PC-3 (cell line): ENCODE measurements around the gene SFMBT1. TPM values are rescaled to one million over a fixed set of nuclear protein-coding genes. Genes with fewer than 3 reads are reported as not detected.

Experiments
- ATAC-seq: fragments of 200-7000 bp; cut with Tn5 transposase; 2 replicates; pipeline ENCODE4 v1.9.1; 2020; ENCODE audit warnings: mild to moderate bottlenecking, moderate library complexity
- BruUV-seq: library from RNA; stranded (reverse); fragments of 400-500 nt; replicated peaks from 2 replicates; lab custom pipeline; 2021; lab: Mats Ljungman, UMichigan
- CTCF ChIA-PET: fragments of 300-600 bp; sonication (Branson Sonifier 250); formaldehyde crosslinking; loops from one replicate; lab custom pipeline; 2022; ENCODE audit warnings: antibody characterized with exemption; lab: Charles Lee
- POLR2A ChIA-PET: fragments of 300-600 bp; sonication (Branson Sonifier 250); formaldehyde crosslinking; loops from one replicate; lab custom pipeline; 2022; ENCODE audit warnings: antibody characterized with exemption; ENCODE audit not compliant: unreplicated experiment; lab: Charles Lee
- DNase-seq: peaks from one replicate; pipeline ENCODE4 v3.0.0-alpha.2; 2015
- H2AFZ ChIP-seq: fragments of 300-600 bp; sonication (generic); 2 replicates; pipeline ENCODE4 v1.6.0; 2016; ENCODE audit warnings: antibody characterized with exemption, low read length
- H3F3A ChIP-seq: fragments of 300-600 bp; sonication (generic); one replicate; pipeline ENCODE4 v1.6.0; 2017; ENCODE audit warnings: antibody characterized with exemption, low read length, control low read depth, mild to moderate bottlenecking; ENCODE audit not compliant: unreplicated experiment
- H3K27ac ChIP-seq: fragments of 300-600 bp; sonication (generic); 2 replicates; pipeline ENCODE4 v1.5.1; 2016; ENCODE audit warnings: mild to moderate bottlenecking, low read length
- H3K27me3 ChIP-seq: fragments of 300-600 bp; sonication (generic); 2 replicates; pipeline ENCODE4 v1.6.1; 2016; ENCODE audit warnings: low read length, mixed read lengths
- H3K36me3 ChIP-seq: fragments of 300-600 bp; sonication (generic); 2 replicates; pipeline ENCODE4 v1.6.1; 2016; ENCODE audit warnings: low read depth, mixed run types, low read length, mixed read lengths
- H3K4me1 ChIP-seq: fragments of 300-600 bp; sonication (generic); 2 replicates; pipeline ENCODE4 v1.5.1; 2016; ENCODE audit warnings: low read length; ENCODE audit not compliant: insufficient read depth
- H3K4me2 ChIP-seq: fragments of 300-600 bp; sonication (generic); 2 replicates; pipeline ENCODE4 v1.6.0; 2016; ENCODE audit warnings: low read length
- H3K4me3 ChIP-seq: fragments of 300-600 bp; sonication (generic); 2 replicates; pipeline ENCODE4 v1.5.1; 2016; ENCODE audit warnings: mild to moderate bottlenecking, low read length, mixed read lengths
- H3K79me2 ChIP-seq: fragments of 300-600 bp; sonication (generic); 2 replicates; pipeline ENCODE4 v1.6.1; 2017; ENCODE audit warnings: low read length, mixed read lengths
- H3K9ac ChIP-seq: fragments of 300-600 bp; sonication (generic); 2 replicates; pipeline ENCODE4 v1.6.0; 2016; ENCODE audit warnings: mild to moderate bottlenecking, low read length
- H3K9me2 ChIP-seq: fragments of 300-600 bp; sonication (generic); replicated peaks from 2 replicates; pipeline ENCODE4 v1.6.1; 2016; ENCODE audit warnings: mixed run types, low read length, mixed read lengths
- H3K9me3 ChIP-seq: fragments of 300-600 bp; sonication (generic); 2 replicates; pipeline ENCODE4 v1.6.1; 2016; ENCODE audit warnings: low read length, mixed read lengths
- H4K20me1 ChIP-seq: fragments of 300-600 bp; sonication (generic); 2 replicates; pipeline ENCODE4 v1.6.1; 2016; ENCODE audit warnings: low read length, mixed read lengths
- EZH2 ChIP-seq: fragments of 300-600 bp; sonication (generic); IDR thresholded peaks from one replicate; pipeline ENCODE4 v1.6.1; 2017; ENCODE audit warnings: antibody characterized with exemption, mild to moderate bottlenecking, low read length; ENCODE audit not compliant: unreplicated experiment
- EZH2phosphoT487 ChIP-seq: fragments of 300-600 bp; sonication (generic); IDR thresholded peaks from 2 replicates; pipeline ENCODE4 v1.6.1; 2018; ENCODE audit warnings: mild to moderate bottlenecking, antibody characterized with exemption, low read length, borderline replicate concordance
- intact Hi-C: fragments of 100-400 bp; cut with micrococcal nuclease; formaldehyde crosslinking; loops from 2 replicates; pipeline ENCODE4 v1.9.0; 2023
- total RNA-seq: library from RNA; depleted of rRNA; stranded (reverse); fragments of >200 nt; gene quantifications from 2 replicates; pipeline ENCODE4 v1.2.3, GENCODE V29; 2014
- TF ChIP-seq, protein P1 (sequence below): fragments of 300-600 bp; sonication (generic); conservative IDR thresholded peaks from 2 replicates; pipeline ENCODE4 v1.5.1; 2017; ENCODE audit warnings: antibody characterized with exemption, low read depth, mild to moderate bottlenecking, low read length

The SFMBT1 gene
- total RNA-seq, 1 experiment from 2014 or later, result 10.8 TPM

DNA sequence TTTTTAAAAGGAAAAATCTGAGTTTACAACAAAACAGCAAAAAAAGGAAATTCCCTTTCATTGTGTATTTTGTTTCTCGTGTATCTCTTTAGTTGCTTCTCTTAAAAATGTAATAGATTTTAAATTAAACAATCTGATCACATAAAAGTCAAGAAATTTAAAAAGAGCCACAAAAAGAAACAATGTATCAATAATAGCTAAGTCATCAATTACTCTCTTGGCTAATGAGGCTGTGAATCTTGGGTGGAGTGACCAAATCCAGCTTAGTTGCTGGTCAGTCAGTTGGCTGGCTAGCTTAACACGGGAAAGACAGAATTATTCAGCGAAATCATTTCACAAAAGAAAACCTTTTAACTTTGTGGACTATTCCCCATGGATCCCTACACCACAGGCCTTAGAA is 3.2 kb downstream of the SFMBT1 start:
- H3K27me3 ChIP-seq, result no peaks in the 10 kb centered on the region
- no peak overlapping the region for H3K9ac ChIP-seq
- peak overlapping the region; percentile 87; the same call in 1 of the 2 replicates for H3K4me2 ChIP-seq
- ChIA-PET CTCF (no interaction called here), POLR2A (no interaction called here)
- intact Hi-C loops, result no loop called here
- no TSS peak for BruUV-seq
- H2AFZ ChIP-seq, result no peak overlapping the region
- peaks cover 34% of the 10 kb centered on the region for H3K4me1 ChIP-seq
- TF ChIP-seq EZH2phosphoT487, result no peak
- no peak for TF ChIP-seq EZH2
- TF ChIP-seq, protein P1, sequence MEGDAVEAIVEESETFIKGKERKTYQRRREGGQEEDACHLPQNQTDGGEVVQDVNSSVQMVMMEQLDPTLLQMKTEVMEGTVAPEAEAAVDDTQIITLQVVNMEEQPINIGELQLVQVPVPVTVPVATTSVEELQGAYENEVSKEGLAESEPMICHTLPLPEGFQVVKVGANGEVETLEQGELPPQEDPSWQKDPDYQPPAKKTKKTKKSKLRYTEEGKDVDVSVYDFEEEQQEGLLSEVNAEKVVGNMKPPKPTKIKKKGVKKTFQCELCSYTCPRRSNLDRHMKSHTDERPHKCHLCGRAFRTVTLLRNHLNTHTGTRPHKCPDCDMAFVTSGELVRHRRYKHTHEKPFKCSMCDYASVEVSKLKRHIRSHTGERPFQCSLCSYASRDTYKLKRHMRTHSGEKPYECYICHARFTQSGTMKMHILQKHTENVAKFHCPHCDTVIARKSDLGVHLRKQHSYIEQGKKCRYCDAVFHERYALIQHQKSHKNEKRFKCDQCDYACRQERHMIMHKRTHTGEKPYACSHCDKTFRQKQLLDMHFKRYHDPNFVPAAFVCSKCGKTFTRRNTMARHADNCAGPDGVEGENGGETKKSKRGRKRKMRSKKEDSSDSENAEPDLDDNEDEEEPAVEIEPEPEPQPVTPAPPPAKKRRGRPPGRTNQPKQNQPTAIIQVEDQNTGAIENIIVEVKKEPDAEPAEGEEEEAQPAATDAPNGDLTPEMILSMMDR, result no peak
- H3K9me2 ChIP-seq, result no peaks in the 10 kb centered on the region
- 0 out of 2 replicates have a peak, but pooled peaks cover 8% of the 10 kb centered on the region for H4K20me1 ChIP-seq
- H3F3A ChIP-seq, result no peaks in the 10 kb centered on the region
- H3K4me3 ChIP-seq, result no peak overlapping the region
- peaks cover 71% of the 10 kb centered on the region for H3K79me2 ChIP-seq
- H3K9me3 ChIP-seq, result no peaks in the 10 kb centered on the region
- H3K36me3 ChIP-seq, result no peaks in the 10 kb centered on the region
- no peak overlapping the region for H3K27ac ChIP-seq
- no peak for DNase-seq
- ATAC-seq, result no peak

DNA sequence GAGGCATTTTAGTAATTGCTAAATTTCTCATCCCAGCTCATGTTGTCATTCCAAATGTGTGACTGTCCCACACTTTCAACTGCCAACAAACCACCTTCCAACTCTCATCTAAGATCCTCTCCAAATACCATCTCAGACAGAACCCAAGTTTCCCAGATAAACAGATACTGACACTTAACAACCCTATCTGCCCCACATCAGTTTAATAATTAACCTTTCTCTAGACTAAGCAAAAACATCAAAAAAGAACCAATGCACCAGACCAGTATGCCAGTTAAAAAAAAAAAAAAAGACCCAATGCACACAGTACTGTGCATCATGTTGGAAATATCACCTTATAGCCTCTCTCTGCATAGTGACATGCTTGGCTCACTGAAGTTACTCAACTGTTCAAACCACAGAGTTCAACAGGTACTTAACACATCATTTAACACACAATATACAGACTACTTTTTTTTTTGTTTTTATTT is 5.5 kb downstream of the SFMBT1 start:
- no TSS peak for BruUV-seq
- H3K27ac ChIP-seq, result no peak overlapping the region
- 0 out of 2 replicates have a peak, but pooled peaks cover 8% of the 10 kb centered on the region for H4K20me1 ChIP-seq
- TF ChIP-seq EZH2, result no peak
- TF ChIP-seq EZH2phosphoT487, result no peak
- TF ChIP-seq, protein P1, result no peak
- intact Hi-C loops, result no loop called here
- ChIA-PET CTCF (no interaction called here), POLR2A (no interaction called here)
- H3K4me1 ChIP-seq, result peaks cover 28% of the 10 kb centered on the region
- H3K9me3 ChIP-seq, result no peaks in the 10 kb centered on the region
- H3K4me2 ChIP-seq, result peak overlapping the region; percentile 8; the same call in 1 of the 2 replicates
- no peaks in the 10 kb centered on the region for H3K9me2 ChIP-seq
- H3F3A ChIP-seq, result no peaks in the 10 kb centered on the region
- H3K9ac ChIP-seq, result no peak overlapping the region
- H3K79me2 ChIP-seq, result peaks cover 91% of the 10 kb centered on the region
- no peaks in the 10 kb centered on the region for H3K36me3 ChIP-seq
- no peak overlapping the region for H3K4me3 ChIP-seq
- DNase-seq (peak; percentile 64), ATAC-seq (no peak)
- no peaks in the 10 kb centered on the region for H3K27me3 ChIP-seq
- no peak overlapping the region for H2AFZ ChIP-seq

DNA sequence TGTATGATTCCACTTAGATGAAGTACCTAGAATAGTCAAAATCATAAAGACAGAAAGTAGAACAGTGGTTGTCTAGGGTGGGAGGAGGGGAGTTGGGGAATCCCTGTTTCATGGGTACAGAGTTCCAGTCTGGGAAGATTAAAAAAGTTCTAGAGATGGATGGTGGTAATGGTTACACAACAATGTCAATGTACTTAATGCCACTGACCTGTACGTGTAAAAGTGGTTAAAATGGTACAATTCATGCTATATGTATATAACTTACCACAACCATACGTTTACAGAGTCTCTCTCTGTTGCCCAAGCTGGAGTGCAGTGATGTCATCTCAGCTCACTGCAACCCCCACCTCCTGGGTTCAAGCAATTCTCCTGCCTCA is 6.5 kb downstream of the SFMBT1 start:
- H3K79me2 ChIP-seq, result peaks cover 85% of the 10 kb centered on the region
- H3K36me3 ChIP-seq, result no peaks in the 10 kb centered on the region

More for the DNA sequence above, 6.5 kb downstream of the SFMBT1 start:
- no peak for DNase-seq
- CTCF ChIA-PET, result no interaction called here
- H3K4me1 ChIP-seq, result peaks cover 28% of the 10 kb centered on the region
- H3K4me2 ChIP-seq, result no peak overlapping the region
- H3K27me3 ChIP-seq, result no peaks in the 10 kb centered on the region
- H3K9ac ChIP-seq, result no peak overlapping the region
- H3K9me3 ChIP-seq, result no peaks in the 10 kb centered on the region
- no TSS peak for BruUV-seq
- no peaks in the 10 kb centered on the region for H3K9me2 ChIP-seq
- 0 out of 2 replicates have a peak, but pooled peaks cover 8% of the 10 kb centered on the region for H4K20me1 ChIP-seq
- POLR2A ChIA-PET, result no interaction called here
- H3K27ac ChIP-seq, result no peak overlapping the region
- no peak for TF ChIP-seq EZH2
- TF ChIP-seq, protein P1, result no peak
- TF ChIP-seq EZH2phosphoT487, result no peak
- H3K4me3 ChIP-seq, result no peak overlapping the region
- no peaks in the 10 kb centered on the region for H3F3A ChIP-seq
- H2AFZ ChIP-seq, result no peak overlapping the region
- intact Hi-C loops, result no loop called here
- ATAC-seq, result no peak
